Measurements from ENCODE around the gene SLCO4C1. TPM values are rescaled to one million over a fixed set of nuclear protein-coding genes. Genes with fewer than 3 reads are reported as not detected.

Gene SLCO4C1
- total RNA-seq, 1 donor from 2014 or later: 0.09 TPM

DNA sequence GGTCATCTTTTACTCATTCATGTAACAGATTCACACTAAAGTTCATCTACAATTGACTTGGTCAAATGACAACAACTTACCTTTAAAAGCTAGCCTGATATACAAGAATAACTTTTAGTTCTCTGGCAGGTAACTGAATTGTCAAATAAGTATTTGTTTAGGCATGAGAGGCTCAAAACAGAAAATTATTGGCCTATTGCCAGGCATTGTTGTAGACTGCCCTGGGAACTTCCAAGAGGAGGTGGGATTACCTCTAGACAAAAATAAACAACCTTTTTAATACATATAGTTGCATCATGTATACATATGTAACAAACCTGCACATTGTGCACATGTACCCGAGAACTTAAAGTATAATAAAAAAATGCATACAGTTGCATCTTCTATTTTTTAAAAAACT, 18.2 kb upstream of the SLCO4C1 start:
- no peaks in the 10 kb centered on the region for H3K27me3 Mint-ChIP-seq (ENCODE audit: insufficient read depth, low read depth)
- no peak overlapping the region for H3K4me3 Mint-ChIP-seq
- H3K27ac Mint-ChIP-seq: no peak overlapping the region
- H3K27me3 ChIP-seq: no peaks in the 10 kb centered on the region
- no peak overlapping the region for H3K4me3 ChIP-seq
- no peaks in the 10 kb centered on the region for H4K20me1 ChIP-seq (ENCODE audit: low read depth)
- no peak overlapping the region for H3K4me2 ChIP-seq
- no peaks in the 10 kb centered on the region for H3K4me1 ChIP-seq
- TF ChIP-seq, protein P1, sequence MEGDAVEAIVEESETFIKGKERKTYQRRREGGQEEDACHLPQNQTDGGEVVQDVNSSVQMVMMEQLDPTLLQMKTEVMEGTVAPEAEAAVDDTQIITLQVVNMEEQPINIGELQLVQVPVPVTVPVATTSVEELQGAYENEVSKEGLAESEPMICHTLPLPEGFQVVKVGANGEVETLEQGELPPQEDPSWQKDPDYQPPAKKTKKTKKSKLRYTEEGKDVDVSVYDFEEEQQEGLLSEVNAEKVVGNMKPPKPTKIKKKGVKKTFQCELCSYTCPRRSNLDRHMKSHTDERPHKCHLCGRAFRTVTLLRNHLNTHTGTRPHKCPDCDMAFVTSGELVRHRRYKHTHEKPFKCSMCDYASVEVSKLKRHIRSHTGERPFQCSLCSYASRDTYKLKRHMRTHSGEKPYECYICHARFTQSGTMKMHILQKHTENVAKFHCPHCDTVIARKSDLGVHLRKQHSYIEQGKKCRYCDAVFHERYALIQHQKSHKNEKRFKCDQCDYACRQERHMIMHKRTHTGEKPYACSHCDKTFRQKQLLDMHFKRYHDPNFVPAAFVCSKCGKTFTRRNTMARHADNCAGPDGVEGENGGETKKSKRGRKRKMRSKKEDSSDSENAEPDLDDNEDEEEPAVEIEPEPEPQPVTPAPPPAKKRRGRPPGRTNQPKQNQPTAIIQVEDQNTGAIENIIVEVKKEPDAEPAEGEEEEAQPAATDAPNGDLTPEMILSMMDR (IDR thresholded peaks at IDR 0.05): no peak
- TF ChIP-seq EZH2 (IDR thresholded peaks at IDR 0.05) (no peak), EZH2phosphoT487 (IDR thresholded peaks at IDR 0.05) (no peak)
- H2AFZ ChIP-seq (replicated peaks): no peak overlapping the region
- H3K36me3 Mint-ChIP-seq: no peaks in the 10 kb centered on the region
- DNase-seq (ENCODE audit: low spot score): no peak
- no peaks in the 10 kb centered on the region for H3K9me3 Mint-ChIP-seq
- no peaks in the 10 kb centered on the region for H3K79me2 ChIP-seq (ENCODE audit: low read depth)
- H3K27ac ChIP-seq: no peak overlapping the region
- H3K9me3 ChIP-seq (ENCODE audit: low read depth): no peaks in the 10 kb centered on the region
- H3K9ac ChIP-seq: no peak overlapping the region
- H3K36me3 ChIP-seq: no peaks in the 10 kb centered on the region
- H3K4me1 Mint-ChIP-seq: peaks cover 5% of the 10 kb centered on the region
- H3F3A ChIP-seq (ENCODE audit: low read depth): no peaks in the 10 kb centered on the region

DNA sequence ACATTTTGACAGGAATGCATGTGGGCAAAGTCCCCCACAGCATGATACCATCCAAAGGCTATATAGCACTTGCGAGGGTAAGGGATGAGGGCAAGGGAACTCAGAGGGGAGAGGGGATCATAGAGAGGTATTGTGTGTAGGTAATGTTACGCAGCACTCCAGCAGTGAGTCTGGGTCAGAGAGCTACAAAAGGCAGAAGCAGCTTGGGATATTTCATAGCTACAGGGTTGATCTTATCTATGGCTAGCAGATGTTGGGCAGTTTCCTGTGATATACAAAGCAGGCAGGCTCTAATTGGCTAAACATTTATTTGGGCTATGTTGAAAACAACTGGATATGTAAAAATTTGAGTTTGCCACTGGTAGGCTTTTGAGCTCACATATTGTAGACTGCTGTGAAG, 17.8 kb upstream of the SLCO4C1 start:
- Histone ChIP-seq H3K36me3 (no peaks in the 10 kb centered on the region), H2AFZ (replicated peaks) (no peak overlapping the region), H3K79me2 (ENCODE audit: low read depth) (no peaks in the 10 kb centered on the region), H3K4me2 (no peak overlapping the region), H3K27me3 (no peaks in the 10 kb centered on the region), H3K27ac (no peak overlapping the region), H3K9me3 (ENCODE audit: low read depth) (no peaks in the 10 kb centered on the region), H3K4me1 (no peaks in the 10 kb centered on the region), H3F3A (ENCODE audit: low read depth) (no peaks in the 10 kb centered on the region), H3K4me3 (no peak overlapping the region), H4K20me1 (ENCODE audit: low read depth) (no peaks in the 10 kb centered on the region), H3K9ac (no peak overlapping the region)
- H3K9me3 Mint-ChIP-seq: no peaks in the 10 kb centered on the region
- H3K27ac Mint-ChIP-seq: no peak overlapping the region
- peaks cover 5% of the 10 kb centered on the region for H3K4me1 Mint-ChIP-seq
- TF ChIP-seq, protein P1 (IDR thresholded peaks at IDR 0.05): no peak
- no peak for TF ChIP-seq EZH2phosphoT487 (IDR thresholded peaks at IDR 0.05)
- TF ChIP-seq EZH2 (IDR thresholded peaks at IDR 0.05): no peak
- no peaks in the 10 kb centered on the region for H3K27me3 Mint-ChIP-seq (ENCODE audit: insufficient read depth, low read depth)
- H3K4me3 Mint-ChIP-seq: no peak overlapping the region
- peak; percentile 5 for DNase-seq (ENCODE audit: low spot score)
- H3K36me3 Mint-ChIP-seq: no peaks in the 10 kb centered on the region

DNA sequence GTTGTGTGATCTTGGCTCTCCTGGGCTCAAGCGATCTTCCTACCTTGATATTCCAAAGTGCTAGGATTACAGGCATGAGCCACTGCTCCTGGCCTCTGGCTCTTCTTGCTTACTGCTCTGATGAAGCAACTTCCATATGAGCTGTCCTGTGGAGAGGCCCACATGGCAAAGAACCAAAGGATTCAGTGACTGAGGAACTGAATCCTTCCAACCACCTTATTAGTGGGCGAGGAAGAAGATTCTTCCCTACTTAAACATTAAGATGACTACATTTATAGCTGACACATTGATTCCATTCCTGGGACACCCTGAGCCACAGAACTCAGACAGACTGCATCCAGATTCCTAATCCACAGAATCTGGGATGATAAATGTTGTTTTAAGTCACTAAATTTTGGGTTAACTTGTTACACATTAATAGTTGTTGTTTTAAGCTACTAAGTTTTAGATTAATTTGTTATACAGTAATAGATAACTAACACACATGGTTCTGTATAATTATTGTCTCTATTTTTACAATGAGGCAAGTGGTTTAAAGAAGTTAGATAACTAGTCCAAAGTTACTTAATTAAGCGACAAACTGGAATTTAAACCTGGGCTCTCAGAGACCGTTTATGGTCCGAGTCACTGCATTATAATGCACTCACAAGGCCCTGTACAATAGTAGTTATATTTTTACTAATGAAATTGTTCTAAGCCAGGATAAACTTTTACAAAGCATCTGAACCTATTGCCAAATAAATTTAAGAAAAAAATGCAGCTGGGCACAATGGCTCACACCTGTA, 16.7 kb upstream of the SLCO4C1 start:
- Histone ChIP-seq H3K27ac (no peak overlapping the region), H3K4me2 (no peak overlapping the region), H3K36me3 (no peaks in the 10 kb centered on the region), H4K20me1 (ENCODE audit: low read depth) (no peaks in the 10 kb centered on the region), H2AFZ (replicated peaks) (no peak overlapping the region), H3K9me3 (ENCODE audit: low read depth) (no peaks in the 10 kb centered on the region), H3K27me3 (no peaks in the 10 kb centered on the region), H3K9ac (no peak overlapping the region), H3F3A (ENCODE audit: low read depth) (no peaks in the 10 kb centered on the region), H3K4me1 (no peaks in the 10 kb centered on the region), H3K79me2 (ENCODE audit: low read depth) (no peaks in the 10 kb centered on the region), H3K4me3 (no peak overlapping the region)
- H3K27ac Mint-ChIP-seq: no peak overlapping the region
- peaks cover 5% of the 10 kb centered on the region for H3K4me1 Mint-ChIP-seq
- TF ChIP-seq, protein P1 (IDR thresholded peaks at IDR 0.05): no peak
- TF ChIP-seq EZH2 (IDR thresholded peaks at IDR 0.05) (no peak), EZH2phosphoT487 (IDR thresholded peaks at IDR 0.05) (no peak)
- no peaks in the 10 kb centered on the region for H3K36me3 Mint-ChIP-seq
- no peak for DNase-seq (ENCODE audit: low spot score)
- no peaks in the 10 kb centered on the region for H3K9me3 Mint-ChIP-seq
- no peak overlapping the region for H3K4me3 Mint-ChIP-seq
- no peaks in the 10 kb centered on the region for H3K27me3 Mint-ChIP-seq (ENCODE audit: insufficient read depth, low read depth)
